ENCODE measurements around the gene AMPD1.

AMPD1 gene

DNA sequence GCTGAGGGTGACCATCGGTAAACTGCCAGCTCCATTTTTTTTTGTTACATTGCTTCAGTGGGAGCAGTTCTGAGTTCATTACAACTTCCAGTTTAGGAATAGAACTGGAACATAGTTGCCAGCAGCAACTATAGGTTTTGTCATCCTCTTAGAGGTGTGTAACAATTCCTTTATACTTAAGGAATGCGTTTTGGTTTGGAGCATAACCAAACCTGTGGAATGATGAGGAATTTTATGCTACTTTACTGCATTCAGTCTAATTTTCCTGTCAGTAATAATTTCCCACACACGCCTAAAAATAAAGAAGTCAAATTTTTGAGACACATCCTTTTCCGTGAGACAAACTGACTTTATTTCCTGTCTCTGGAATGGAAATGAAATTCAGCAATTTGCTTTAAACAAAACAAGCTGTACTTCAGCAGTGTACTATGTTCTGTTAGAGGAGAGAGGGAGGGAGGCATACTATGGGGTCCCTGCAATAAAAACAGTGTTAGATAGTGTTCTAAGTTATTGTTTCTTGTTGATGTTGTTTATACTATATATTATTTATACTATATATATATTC, 4.8 kb upstream of the AMPD1 start:
- Histone ChIP-seq H3K27ac (ENCODE audit: low read depth, low read length) (no peak overlapping the region), H3K4me3 (ENCODE audit: low read depth, low read length) (no peak overlapping the region), H2AFZ (ENCODE audit: low read length, unreplicated experiment) (no peak overlapping the region), H3K79me2 (ENCODE audit: control insufficient read depth, insufficient read depth, low read length, unreplicated experiment) (no peaks in the 10 kb centered on the region), H3K36me3 (ENCODE audit: insufficient read depth, low read length) (no peaks in the 10 kb centered on the region), H3K27me3 (ENCODE audit: insufficient read depth, low read length) (peaks cover 4% of the 10 kb centered on the region; the same call in 1 of the 2 replicates), H3K4me1 (ENCODE audit: control insufficient read depth, insufficient read depth, low read length, unreplicated experiment) (no peaks in the 10 kb centered on the region)

DNA sequence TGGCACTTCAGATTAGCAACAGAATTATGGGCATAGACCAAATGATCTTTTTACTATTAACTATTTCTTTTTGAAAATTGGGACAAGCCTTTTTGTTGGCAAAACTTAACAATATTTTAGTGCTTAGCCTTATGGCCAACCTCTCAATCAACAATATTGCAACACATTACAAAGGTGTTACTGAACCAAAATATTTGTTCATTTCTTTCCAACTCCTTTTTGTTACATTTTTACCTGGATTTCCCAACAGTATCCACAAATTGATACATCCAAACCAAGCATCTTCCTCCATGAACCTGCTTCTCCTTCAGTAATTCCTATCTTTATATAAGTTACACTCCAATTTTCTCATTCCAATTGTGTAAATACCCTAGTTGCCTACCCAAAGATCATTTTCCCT, 1.5 kb upstream of the AMPD1 start:
- H3K4me1 ChIP-seq (ENCODE audit: control insufficient read depth, insufficient read depth, low read length, unreplicated experiment), result no peaks in the 10 kb centered on the region
- H3K27me3 ChIP-seq (ENCODE audit: insufficient read depth, low read length), result peaks cover 4% of the 10 kb centered on the region; the same call in 1 of the 2 replicates
- no peaks in the 10 kb centered on the region for H3K79me2 ChIP-seq (ENCODE audit: control insufficient read depth, insufficient read depth, low read length, unreplicated experiment)
- no peak overlapping the region for H2AFZ ChIP-seq (ENCODE audit: low read length, unreplicated experiment)
- H3K4me3 ChIP-seq (ENCODE audit: low read depth, low read length), result no peak overlapping the region
- H3K27ac ChIP-seq (ENCODE audit: low read depth, low read length), result no peak overlapping the region
- H3K36me3 ChIP-seq (ENCODE audit: insufficient read depth, low read length), result no peaks in the 10 kb centered on the region

DNA sequence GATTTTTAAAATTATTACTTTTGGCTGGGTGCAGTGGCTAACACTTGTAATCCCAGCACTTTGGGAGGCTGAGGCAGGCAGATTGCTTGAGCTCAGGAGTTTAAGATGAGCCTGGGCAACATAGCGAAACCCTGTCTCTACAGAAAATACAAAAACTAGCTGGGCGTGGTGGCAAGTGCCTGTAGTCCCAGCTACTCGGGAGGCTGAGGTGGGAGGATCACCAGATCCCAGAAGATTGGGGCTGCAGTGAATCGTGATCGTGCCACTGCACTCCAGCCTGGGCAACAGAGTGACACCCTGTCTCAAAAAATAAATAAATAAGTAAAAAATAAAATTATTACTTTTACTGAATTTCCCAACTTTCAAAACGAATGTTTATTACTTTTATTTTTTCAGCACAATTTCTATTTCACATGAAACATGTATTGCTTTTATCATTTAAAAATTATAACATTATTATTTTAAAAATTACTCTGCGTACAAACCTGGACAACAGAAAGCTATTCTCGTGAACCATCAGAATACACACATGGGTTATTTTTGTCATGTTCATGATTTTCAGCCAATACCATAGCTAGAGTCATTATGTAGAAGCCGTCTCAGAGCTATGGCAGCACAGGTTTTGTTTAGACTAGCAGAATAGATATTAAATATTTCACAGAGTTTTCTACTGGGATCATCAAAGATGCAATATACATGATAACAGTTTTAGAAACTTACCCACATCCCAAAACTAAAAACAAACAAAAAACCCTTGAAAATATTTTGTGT, 621 bp downstream of the AMPD1 start:
- H3K27me3 ChIP-seq (ENCODE audit: insufficient read depth, low read length), result peaks cover 13% of the 10 kb centered on the region; the same call in 1 of the 2 replicates
- no peaks in the 10 kb centered on the region for H3K4me1 ChIP-seq (ENCODE audit: control insufficient read depth, insufficient read depth, low read length, unreplicated experiment)
- H3K27ac ChIP-seq (ENCODE audit: low read depth, low read length), result no peak overlapping the region
- H3K4me3 ChIP-seq (ENCODE audit: low read depth, low read length), result no peak overlapping the region
- H3K79me2 ChIP-seq (ENCODE audit: control insufficient read depth, insufficient read depth, low read length, unreplicated experiment), result no peaks in the 10 kb centered on the region
- no peak overlapping the region for H2AFZ ChIP-seq (ENCODE audit: low read length, unreplicated experiment)
- H3K36me3 ChIP-seq (ENCODE audit: insufficient read depth, low read length), result no peaks in the 10 kb centered on the region

DNA sequence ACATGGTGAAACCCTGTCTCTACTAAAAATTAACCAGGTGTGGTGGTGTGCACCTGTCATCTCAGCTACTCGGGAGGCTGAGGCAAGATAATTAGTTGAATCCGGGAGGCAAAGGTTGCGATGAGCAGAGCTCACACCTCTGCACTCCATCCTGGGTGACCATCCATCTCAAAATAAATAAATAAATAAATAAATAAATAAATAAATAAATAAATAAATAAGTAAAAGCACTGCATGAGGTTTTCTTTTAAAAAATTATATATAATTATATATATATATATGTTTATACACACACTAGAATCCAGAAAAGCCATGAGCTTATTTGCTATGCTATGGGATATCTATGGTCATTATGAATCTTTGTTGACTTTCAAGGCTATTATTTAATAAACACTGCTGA, 2.4 kb downstream of the AMPD1 start:
- H3K4me3 ChIP-seq (ENCODE audit: low read depth, low read length), result no peak overlapping the region

DNA sequence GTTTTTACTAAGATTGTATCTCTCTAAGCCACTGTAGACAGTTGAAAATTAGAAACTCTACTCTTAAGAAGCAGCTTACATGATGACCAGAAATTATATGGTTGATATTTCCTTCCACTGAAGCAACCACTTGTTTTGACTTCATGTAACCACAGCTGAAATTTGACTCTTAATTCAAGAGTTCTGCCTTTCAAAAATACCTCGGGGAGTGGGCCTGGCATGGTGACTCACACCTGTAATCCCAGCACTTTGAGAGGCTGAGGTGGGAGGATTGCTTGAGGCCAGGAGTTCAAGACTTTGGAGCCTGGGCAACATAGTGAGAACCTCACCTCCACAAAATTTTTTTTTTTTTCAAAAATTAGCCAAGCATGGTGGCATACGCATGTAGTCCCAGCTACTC, 4.3 kb downstream of the AMPD1 start:
- H3K27me3 ChIP-seq (ENCODE audit: insufficient read depth, low read length), result peaks cover 49% of the 10 kb centered on the region
- H3K36me3 ChIP-seq (ENCODE audit: insufficient read depth, low read length), result no peaks in the 10 kb centered on the region
- no peak overlapping the region for H3K27ac ChIP-seq (ENCODE audit: low read depth, low read length)

More for the DNA sequence above, 2.4 kb downstream of the AMPD1 start:
- H3K79me2 ChIP-seq (ENCODE audit: control insufficient read depth, insufficient read depth, low read length, unreplicated experiment), result no peaks in the 10 kb centered on the region
- no peaks in the 10 kb centered on the region for H3K4me1 ChIP-seq (ENCODE audit: control insufficient read depth, insufficient read depth, low read length, unreplicated experiment)
- no peak overlapping the region for H2AFZ ChIP-seq (ENCODE audit: low read length, unreplicated experiment)
- no peak overlapping the region for H3K27ac ChIP-seq (ENCODE audit: low read depth, low read length)
- H3K36me3 ChIP-seq (ENCODE audit: insufficient read depth, low read length), result no peaks in the 10 kb centered on the region
- H3K27me3 ChIP-seq (ENCODE audit: insufficient read depth, low read length), result peaks cover 30% of the 10 kb centered on the region

DNA sequence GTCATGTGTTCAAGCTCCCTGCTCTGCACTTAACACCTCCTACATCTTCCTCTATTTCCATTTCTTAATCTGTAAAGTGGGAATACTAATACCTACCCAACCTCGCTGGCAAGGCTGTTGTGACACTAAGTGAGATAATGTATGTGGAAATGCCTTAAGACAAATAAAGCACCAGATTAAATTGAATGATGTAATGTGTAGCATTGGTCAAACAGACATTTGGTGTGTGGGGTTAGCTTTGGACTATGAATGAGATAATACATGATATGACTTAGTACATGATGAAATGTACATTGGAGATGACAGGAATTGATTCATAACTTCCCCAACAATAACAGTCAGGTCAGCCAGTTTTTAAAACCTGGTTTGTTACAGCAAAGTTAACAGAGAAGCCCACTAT, 5.2 kb downstream of the AMPD1 start:
- H3K27me3 ChIP-seq (ENCODE audit: insufficient read depth, low read length), result peaks cover 58% of the 10 kb centered on the region
- no peak overlapping the region for H3K4me3 ChIP-seq (ENCODE audit: low read depth, low read length)
- H3K79me2 ChIP-seq (ENCODE audit: control insufficient read depth, insufficient read depth, low read length, unreplicated experiment), result no peaks in the 10 kb centered on the region
- no peaks in the 10 kb centered on the region for H3K4me1 ChIP-seq (ENCODE audit: control insufficient read depth, insufficient read depth, low read length, unreplicated experiment)
- no peaks in the 10 kb centered on the region for H3K36me3 ChIP-seq (ENCODE audit: insufficient read depth, low read length)
- H3K27ac ChIP-seq (ENCODE audit: low read depth, low read length), result no peak overlapping the region
- no peak overlapping the region for H2AFZ ChIP-seq (ENCODE audit: low read length, unreplicated experiment)

More for the DNA sequence above, 4.3 kb downstream of the AMPD1 start:
- Histone ChIP-seq H3K4me3 (ENCODE audit: low read depth, low read length) (no peak overlapping the region), H2AFZ (ENCODE audit: low read length, unreplicated experiment) (no peak overlapping the region), H3K79me2 (ENCODE audit: control insufficient read depth, insufficient read depth, low read length, unreplicated experiment) (no peaks in the 10 kb centered on the region), H3K4me1 (ENCODE audit: control insufficient read depth, insufficient read depth, low read length, unreplicated experiment) (no peaks in the 10 kb centered on the region)

DNA sequence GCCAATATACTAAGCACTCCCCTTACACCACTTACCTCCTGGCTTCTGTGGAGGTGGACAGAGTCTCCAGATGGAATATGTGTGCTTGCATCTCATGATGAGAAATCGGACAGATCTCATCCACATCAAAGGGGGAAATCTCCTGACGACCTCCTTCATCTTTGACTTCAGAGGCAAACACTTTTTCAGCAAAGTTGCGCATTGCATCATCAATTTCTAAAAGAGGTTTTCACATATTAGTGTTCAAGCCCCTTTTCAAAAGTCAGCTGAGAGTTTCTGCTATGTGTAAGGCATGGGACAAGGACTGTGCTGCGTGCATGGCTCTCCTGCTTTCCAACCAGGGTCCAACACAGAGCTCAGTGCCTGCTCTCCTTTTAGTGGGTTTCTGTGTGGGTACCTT, 6.8 kb downstream of the AMPD1 start:
- no peak overlapping the region for H3K4me3 ChIP-seq (ENCODE audit: low read depth, low read length)
- no peak overlapping the region for H2AFZ ChIP-seq (ENCODE audit: low read length, unreplicated experiment)
- no peaks in the 10 kb centered on the region for H3K4me1 ChIP-seq (ENCODE audit: control insufficient read depth, insufficient read depth, low read length, unreplicated experiment)
- H3K36me3 ChIP-seq (ENCODE audit: insufficient read depth, low read length), result no peaks in the 10 kb centered on the region
- no peaks in the 10 kb centered on the region for H3K79me2 ChIP-seq (ENCODE audit: control insufficient read depth, insufficient read depth, low read length, unreplicated experiment)
- H3K27ac ChIP-seq (ENCODE audit: low read depth, low read length), result no peak overlapping the region
- peaks cover 73% of the 10 kb centered on the region for H3K27me3 ChIP-seq (ENCODE audit: insufficient read depth, low read length)

DNA sequence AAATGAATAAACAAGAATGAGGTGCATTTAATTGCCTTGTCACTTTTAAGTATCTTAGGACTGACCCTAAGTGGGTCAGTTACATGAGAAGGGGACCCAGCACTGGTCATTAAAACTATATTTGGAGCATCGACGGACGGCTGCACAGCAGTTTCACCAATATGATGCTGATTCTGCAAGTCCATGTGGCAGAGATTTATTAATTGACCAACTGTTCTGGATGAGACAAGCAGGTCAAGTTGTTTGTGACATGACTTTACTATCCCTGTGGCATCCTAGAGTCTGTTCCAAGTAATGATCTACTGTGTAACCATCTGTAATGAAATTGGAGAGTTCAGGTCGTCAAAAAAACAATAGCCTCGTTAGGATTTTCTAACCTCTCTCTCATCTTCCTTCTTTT, 9.5 kb downstream of the AMPD1 start:
- H3K36me3 ChIP-seq (ENCODE audit: insufficient read depth, low read length), result no peaks in the 10 kb centered on the region
- H3K4me3 ChIP-seq (ENCODE audit: low read depth, low read length), result no peak overlapping the region
- no peak overlapping the region for H2AFZ ChIP-seq (ENCODE audit: low read length, unreplicated experiment)
- H3K4me1 ChIP-seq (ENCODE audit: control insufficient read depth, insufficient read depth, low read length, unreplicated experiment), result no peaks in the 10 kb centered on the region
- peaks cover 73% of the 10 kb centered on the region for H3K27me3 ChIP-seq (ENCODE audit: insufficient read depth, low read length)
- H3K27ac ChIP-seq (ENCODE audit: low read depth, low read length), result no peak overlapping the region
- no peaks in the 10 kb centered on the region for H3K79me2 ChIP-seq (ENCODE audit: control insufficient read depth, insufficient read depth, low read length, unreplicated experiment)

DNA sequence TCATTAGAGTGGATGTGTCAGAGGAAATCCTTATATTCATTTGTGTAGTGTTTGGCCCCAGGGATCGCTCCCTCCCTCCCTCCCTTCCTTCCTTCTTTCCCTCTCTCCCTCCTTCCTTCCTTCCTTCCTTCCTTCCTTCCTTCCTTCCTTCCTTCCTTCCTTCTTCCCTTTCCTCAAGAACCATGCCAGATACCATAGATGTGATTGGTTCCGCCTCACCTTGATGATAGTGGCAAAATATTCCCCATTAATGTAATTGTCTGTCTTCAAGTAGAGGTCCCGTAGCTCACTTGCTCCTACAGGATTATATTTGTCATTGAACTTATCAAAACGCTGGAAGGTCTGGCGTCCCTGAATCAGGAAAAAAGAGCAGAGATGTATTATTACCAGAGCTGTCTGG, 17.7 kb downstream of the AMPD1 start:
- Histone ChIP-seq H3K36me3 (ENCODE audit: insufficient read depth, low read length) (no peaks in the 10 kb centered on the region), H3K27me3 (ENCODE audit: insufficient read depth, low read length) (peaks cover 61% of the 10 kb centered on the region), H3K27ac (ENCODE audit: low read depth, low read length) (no peak overlapping the region), H3K79me2 (ENCODE audit: control insufficient read depth, insufficient read depth, low read length, unreplicated experiment) (no peaks in the 10 kb centered on the region), H3K4me1 (ENCODE audit: control insufficient read depth, insufficient read depth, low read length, unreplicated experiment) (no peaks in the 10 kb centered on the region), H3K4me3 (ENCODE audit: low read depth, low read length) (no peak overlapping the region), H2AFZ (ENCODE audit: low read length, unreplicated experiment) (no peak overlapping the region)

DNA sequence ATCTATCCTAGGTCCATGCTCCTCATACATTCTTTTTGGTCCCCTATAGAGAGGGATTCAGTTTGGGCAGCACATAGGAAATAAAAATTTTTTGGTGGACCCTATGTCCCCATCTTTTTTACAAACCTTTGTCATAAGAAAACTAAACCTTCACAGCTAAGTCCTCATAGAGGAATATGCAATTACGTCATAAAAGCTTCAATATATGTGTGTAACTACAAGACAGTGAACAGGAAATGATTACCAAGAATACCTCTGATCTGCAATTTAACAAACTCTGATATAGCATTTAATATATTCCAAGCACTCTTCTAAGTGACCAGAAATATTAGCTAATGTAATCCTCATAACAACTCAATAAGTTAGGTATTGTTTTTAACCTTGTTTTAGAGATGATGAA, 19.2 kb downstream of the AMPD1 start:
- Histone ChIP-seq H3K27ac (ENCODE audit: low read depth, low read length) (no peak overlapping the region), H3K79me2 (ENCODE audit: control insufficient read depth, insufficient read depth, low read length, unreplicated experiment) (no peaks in the 10 kb centered on the region)

DNA sequence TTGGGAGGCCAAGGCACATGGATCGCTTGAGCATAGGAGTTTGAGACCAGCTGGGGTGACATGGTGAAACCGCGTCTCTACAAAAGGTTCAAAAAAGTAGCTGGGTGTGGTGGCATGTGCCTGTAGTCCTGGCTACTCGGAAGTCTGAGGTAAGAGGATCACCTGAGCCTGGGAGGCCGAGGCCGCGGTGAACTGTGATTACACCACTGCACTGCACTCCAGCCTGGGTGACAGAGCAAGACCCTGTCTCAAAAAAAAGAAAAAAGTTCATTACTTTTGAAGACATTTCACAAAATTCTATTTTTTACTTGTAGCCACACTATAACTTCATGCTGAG, 23.4 kb downstream of the AMPD1 start:
- H3K36me3 ChIP-seq (ENCODE audit: insufficient read depth, low read length), result no peaks in the 10 kb centered on the region
- no peak overlapping the region for H2AFZ ChIP-seq (ENCODE audit: low read length, unreplicated experiment)
- peaks cover 4% of the 10 kb centered on the region for H3K4me1 ChIP-seq (ENCODE audit: control insufficient read depth, insufficient read depth, low read length, unreplicated experiment)
- H3K27me3 ChIP-seq (ENCODE audit: insufficient read depth, low read length), result peaks cover 28% of the 10 kb centered on the region
- H3K27ac ChIP-seq (ENCODE audit: low read depth, low read length), result no peak overlapping the region
- no peaks in the 10 kb centered on the region for H3K79me2 ChIP-seq (ENCODE audit: control insufficient read depth, insufficient read depth, low read length, unreplicated experiment)
- no peak overlapping the region for H3K4me3 ChIP-seq (ENCODE audit: low read depth, low read length)

More for the DNA sequence above, 19.2 kb downstream of the AMPD1 start:
- Histone ChIP-seq H3K4me1 (ENCODE audit: control insufficient read depth, insufficient read depth, low read length, unreplicated experiment) (no peaks in the 10 kb centered on the region), H3K4me3 (ENCODE audit: low read depth, low read length) (no peak overlapping the region), H2AFZ (ENCODE audit: low read length, unreplicated experiment) (no peak overlapping the region), H3K27me3 (ENCODE audit: insufficient read depth, low read length) (peaks cover 61% of the 10 kb centered on the region), H3K36me3 (ENCODE audit: insufficient read depth, low read length) (no peaks in the 10 kb centered on the region)
